ENCODE data around the gene DTNBP1.

DNA sequence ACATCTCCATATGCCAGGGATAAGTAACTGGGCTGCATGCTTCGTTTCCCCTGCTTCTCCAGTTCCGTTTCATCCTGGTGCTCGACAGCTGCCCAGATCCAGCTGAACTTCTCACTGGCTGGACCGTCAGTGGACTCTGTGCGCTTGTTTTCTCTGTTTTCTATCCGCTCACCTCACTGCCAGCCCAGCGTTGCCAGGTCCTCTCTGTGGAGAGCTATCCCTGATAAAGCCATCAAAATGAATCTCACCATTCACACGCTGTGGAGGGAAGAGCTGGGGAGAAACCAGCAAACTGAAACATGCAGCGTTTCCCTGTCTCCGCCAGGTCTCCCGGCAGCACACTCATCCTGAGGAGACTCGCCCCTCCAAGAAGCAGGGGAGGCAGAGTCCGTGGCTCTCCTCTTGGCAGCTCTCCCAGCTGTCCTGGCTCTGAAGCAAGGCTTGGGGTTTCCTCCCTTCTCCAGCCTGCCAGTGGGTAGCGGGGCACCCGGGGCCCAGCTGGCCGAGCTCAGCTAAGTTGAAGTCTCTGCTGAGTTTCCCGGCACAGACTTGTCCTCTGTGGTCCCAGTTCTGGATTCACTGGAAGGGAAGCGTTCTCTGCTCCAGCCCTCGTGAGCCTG lies 160.9 kb downstream of the DTNBP1 start:
- TF ChIP-seq, protein P1, sequence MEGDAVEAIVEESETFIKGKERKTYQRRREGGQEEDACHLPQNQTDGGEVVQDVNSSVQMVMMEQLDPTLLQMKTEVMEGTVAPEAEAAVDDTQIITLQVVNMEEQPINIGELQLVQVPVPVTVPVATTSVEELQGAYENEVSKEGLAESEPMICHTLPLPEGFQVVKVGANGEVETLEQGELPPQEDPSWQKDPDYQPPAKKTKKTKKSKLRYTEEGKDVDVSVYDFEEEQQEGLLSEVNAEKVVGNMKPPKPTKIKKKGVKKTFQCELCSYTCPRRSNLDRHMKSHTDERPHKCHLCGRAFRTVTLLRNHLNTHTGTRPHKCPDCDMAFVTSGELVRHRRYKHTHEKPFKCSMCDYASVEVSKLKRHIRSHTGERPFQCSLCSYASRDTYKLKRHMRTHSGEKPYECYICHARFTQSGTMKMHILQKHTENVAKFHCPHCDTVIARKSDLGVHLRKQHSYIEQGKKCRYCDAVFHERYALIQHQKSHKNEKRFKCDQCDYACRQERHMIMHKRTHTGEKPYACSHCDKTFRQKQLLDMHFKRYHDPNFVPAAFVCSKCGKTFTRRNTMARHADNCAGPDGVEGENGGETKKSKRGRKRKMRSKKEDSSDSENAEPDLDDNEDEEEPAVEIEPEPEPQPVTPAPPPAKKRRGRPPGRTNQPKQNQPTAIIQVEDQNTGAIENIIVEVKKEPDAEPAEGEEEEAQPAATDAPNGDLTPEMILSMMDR (conservative IDR thresholded peaks at IDR 0.05; ENCODE audit: low read length), result no peak
- no peak for TF ChIP-seq EZH2phosphoT487 (IDR thresholded peaks at IDR 0.05; ENCODE audit: borderline replicate concordance, low read depth, low read length)

Measured in OCI-LY7 (cell line).